CD4-positive, alpha-beta T cell treated with Interleukin-6 at 100 ng/mL for 8 hours (primary cell): ENCODE measurements around the gene SMARCAL1.

ENCODE experiments used
- DNase-seq: peaks from one replicate; pipeline ENCODE4 v3.0.0-alpha.2; 2020; ENCODE audit warnings: mixed read lengths, low spot score

SMARCAL1 gene

DNA sequence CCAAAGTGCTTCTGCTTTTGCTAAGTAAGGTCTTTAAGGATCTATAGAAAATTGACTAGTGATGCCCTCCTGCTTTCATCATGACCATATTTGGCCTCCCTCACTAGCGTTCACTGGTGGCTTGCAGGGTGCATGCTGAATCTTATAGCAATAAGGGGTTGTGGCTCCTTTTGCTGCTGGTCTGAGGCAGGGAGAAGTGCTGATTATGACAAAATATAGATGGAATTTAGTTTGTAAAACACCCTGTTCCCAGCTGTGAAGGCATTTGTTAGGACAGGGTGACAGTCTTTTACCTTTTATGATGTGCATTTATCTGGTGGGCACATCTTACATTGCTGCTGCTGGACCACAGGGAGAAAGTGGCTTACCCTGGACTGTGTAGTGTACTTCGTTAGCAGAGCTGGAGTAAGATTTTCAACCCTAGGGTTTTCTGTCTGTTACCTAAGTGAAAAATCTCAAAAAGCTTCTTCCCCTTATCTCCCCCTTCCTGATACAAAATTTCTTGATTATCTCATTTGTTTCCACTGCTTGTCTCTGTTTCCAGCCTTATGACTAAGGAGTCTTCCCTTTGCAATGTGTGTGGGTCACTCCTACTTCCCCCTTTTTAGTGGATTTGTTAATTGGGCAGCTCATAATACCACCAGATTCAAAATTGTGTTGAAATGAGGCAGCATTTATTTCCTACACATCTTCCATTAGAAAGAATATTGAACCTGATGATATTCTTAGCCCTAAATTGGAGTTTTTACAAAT, 65.2 kb downstream of the SMARCAL1 start:
- DNase-seq: no peak

DNA sequence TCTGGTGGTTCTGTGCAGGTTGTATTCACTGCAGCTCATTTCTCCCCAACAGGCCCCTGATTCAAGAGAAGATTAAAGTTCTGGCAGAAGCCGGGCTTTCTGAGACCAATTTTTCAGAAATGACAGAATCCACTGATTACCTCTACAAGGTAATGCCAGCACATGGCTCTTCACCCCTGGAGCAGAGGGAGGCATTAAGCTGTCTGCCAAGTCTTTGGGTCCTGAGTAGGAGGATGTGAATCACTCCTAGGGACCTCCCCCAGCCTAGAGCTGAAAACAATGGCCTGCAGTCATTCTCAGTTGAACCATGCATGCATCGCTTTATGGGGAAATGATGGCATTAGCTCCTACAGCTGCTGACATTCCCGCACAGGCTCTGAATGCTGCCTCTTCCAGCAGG, 65.9 kb downstream of the SMARCAL1 start:
- no peak for DNase-seq

DNA sequence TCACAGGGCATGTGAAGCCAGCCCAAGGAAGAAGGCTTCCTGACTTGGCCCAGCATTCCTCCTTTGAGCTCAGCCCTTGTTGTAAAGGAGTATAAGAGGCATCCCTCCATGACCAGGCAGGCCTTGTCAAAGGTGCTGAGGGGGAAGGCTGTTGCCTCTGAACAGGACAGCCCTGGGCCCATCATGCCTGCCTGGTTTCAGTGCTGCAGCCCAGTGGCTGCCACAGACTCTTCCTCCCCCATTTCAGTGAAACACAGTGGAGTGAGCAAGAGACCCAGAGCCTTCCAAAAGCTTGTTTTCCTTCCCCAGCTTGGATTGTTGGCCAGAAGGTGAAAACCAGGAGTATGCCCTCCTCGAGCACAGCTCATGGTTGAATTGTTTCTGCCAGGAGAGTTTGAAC, 66.5 kb downstream of the SMARCAL1 start:
- DNase-seq: no peak

DNA sequence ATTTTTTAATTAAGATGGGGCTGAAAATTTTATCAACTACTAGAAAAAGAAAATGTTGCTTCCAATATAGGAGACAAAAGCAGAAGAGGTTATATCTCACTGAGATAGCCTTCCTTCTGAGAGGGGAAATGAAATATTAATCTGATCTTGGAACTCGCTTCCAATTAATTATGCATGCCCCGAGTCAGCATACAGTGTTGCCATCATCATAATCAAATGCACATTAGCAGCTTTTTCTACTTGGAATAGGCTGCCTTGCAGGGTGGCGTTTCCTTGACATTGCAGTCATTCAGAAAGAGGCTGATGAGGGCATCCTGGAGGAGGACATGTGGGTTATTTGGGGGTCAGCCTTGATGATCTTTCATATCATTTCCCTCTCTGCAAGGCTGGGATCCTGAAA, 67.9 kb downstream of the SMARCAL1 start:
- DNase-seq: no peak

DNA sequence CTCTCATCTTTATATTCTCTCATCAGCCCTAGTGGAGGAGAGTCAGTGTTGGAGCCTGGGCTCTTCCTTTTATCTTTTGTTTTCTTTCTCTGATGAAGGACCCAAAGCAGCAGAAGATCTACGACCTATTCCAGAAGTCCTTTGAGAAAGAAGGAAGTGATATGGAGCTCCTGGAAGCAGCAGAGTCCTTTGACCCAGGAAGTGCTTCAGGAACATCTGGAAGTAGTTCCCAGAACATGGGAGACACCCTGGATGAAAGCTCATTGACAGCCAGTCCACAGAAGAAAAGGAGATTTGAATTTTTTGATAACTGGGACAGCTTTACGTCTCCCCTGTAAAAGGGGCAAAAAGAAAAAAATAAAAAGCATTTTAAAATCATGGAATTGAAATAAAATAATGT, 70.4 kb downstream of the SMARCAL1 start:
- no peak for DNase-seq

DNA sequence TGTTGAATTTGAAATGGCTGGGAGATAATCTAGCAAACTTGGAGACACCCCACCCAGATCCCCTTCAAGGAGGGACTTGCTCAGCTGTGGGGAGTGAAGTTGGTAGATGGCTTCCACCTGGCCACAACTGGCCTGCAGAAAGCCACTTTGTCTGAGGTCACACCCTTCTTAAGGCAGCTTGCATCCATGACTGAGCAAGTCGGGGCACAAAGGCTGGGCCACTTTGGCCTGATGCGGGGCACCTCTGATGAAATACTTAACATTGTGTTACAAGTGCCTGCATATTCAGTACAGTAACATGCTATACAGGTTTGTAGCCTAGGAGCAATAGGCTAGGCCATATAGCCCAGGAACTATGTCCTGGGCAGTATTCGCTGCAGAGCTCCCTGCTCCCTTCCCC, 73.0 kb downstream of the SMARCAL1 start:
- no peak for DNase-seq

DNA sequence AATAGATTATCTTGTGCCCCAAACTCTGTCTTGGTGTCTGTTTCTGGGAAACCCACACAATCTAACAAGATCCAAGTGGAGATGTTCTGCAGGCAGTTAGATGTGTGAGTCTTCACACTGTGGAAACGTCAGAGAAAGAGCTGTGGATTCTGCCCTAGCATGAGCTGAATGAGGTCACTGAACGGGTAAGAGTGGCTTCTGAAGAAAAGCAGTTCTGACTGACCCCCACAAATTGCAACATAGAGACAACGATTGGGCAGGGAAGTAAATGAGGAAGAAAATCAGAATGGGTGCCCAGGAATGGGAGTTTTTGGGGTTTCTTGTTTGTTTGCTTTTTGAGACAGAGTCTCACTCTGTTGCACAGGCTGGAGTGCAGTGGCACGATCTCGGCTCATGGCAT, 73.5 kb downstream of the SMARCAL1 start:
- no peak for DNase-seq

DNA sequence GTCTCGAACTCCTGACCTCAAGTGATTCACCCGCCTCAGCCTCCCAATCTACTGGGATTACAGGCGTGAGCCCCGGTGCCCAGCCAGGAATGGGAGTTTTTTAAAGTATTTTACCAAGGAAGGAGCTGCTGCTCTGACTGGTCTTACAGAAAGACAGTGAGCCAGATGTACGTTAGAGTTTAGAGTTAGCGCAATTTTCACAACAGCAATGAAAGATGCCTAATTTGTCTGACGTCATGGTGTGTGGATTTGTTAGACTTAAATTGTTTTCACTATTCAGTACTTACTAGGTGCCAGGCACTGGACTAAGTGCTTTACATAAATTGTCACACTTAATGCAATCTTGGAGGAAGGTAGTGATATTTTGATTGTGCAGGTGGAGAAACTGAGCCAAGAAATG, 74.0 kb downstream of the SMARCAL1 start:
- no peak for DNase-seq

DNA sequence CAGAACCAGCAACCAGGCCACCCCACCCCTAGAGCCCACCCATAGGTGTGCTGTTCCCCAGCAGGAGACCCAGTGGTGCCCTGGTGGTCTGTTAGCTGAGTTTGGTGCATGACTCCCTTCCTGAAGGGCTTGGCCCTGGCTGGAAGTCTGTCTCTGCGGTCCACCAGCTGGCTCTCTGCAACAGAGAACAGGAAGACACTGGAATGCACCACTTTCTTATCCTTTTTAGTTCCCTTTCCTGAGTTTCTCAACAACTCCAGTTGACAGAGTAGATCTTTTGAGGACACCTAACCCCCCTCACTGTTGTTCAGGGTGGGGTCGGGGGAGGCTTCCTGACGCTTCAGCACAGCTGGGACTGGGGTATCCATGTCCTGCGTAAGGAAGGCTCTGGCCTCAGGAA, 74.4 kb downstream of the SMARCAL1 start:
- DNase-seq: no peak

DNA sequence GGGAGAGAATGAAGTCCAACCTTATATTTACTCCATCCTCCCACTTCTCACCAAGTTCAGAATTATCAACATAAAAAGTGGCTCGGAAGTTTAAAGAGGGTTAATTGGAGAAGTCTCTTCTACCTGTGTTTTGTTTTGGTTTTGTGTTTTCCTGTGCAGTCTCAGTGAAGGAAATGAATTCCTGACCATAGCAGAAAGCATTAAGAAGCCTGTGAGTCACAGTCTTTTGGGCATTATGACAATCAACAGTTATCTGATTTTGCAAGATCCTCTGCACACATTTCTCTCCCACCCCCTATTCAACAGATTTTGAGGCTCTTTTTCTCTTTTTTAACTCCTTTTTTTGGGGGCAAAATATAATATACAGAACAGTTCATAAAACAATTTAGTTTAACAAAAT, 77.8 kb downstream of the SMARCAL1 start:
- no peak for DNase-seq

DNA sequence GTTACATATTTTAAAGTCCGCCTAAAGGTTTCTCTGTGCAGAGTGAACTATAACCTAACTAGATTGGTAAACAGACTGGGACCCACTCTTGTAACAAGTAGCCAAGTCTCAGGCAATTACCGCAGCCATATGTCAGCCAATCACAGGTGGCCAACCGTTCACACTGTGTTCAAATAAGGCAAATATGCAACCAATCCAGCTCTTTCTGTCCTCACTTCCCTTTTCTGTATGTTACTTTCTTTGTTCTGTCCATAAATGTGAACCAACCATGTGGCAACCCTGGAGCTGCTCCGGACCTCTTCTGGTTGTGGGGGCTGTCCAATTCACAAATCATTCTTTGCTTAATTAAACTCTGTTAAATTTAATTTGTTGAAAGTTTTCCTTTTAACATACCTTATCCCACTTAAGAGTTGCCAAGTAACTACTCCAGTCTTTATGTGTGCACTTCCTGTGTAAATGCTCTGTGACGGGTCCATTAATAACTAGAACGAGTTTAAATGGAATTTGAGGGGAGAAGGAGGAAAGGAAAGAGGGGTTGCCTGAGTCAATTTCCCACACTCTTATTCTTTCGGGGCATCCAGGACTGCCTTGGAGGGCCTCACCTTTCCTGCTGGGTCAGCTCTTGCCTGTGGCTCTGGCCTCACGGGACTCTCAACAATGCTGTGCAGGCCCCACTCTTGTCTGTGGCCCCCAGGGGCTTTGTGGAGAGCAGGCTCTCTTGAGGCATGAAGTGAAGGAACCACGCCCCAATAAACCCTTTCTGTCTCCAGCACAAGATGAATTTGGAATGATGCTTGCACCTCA, 79.7 kb downstream of the SMARCAL1 start:
- DNase-seq: no peak

DNA sequence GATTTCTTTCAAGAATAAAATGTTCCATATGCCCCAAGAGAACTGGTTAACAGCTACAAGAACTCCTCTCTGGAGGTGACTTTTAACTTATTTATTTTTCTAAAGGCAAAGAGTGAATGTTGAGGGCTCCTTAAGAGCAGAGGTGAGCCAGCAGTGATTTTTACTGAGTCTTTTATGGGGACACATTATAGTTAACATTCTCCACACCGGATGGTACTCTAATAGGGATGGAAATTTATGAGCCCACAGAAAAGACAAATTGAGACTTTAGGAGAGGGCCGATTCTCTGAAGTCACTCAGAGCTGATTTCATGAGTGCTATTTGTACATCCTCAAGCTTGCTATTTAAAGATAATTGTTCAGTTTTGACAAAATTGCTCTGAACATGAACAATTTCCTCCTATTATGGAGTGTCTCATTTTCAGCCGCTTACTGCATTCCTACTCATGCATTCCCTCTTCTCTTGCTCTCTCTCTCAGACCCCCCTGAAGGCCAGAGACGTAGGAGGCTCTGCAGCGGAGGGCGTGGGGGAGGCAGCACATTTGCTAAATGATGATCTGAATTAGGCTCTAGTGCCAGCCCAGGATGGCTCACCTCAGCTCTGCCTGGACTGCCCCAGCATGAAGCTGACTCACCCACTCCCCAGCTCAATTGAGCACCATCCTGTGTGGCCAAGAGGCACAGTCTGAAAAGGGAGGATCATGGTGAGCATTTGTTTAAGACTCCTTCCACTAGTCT, 80.5 kb downstream of the SMARCAL1 start:
- DNase-seq: no peak

DNA sequence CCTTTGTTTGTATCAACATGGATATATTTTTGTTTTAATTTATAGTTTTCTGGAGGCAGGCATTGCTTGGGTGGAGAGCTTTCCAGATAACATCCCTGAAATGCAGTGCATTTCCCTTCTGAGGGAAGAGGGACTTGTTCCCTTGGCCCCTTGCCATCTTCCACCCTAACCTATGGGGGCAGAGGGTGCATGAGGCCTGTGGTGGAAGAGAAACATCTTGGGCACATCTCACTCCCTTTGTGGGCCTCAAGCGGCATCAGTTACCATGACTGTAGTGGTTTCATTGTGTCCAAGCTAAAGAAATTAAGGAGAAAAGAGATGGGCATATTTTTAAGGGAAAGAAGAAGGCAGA, 81.0 kb downstream of the SMARCAL1 start:
- no peak for DNase-seq

DNA sequence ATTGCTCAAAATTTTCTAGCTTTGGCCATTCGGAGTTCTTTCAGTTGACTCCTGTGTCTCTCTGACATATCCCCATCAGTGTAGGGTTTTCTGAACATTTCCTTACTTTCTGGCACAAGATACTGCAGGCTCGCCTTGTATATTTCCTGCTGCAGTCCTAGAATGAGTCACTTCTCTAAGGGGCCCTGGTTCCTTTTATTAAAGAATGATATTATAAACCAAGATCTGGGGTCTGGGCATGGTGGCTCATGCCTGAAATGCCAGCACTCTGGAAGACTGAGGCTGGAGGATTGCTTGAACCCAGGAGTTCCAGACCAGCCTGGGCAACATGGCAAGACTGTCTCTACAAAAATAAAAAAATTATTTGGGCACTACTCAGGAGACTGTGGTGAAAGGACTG, 83.4 kb downstream of the SMARCAL1 start:
- DNase-seq: no peak

DNA sequence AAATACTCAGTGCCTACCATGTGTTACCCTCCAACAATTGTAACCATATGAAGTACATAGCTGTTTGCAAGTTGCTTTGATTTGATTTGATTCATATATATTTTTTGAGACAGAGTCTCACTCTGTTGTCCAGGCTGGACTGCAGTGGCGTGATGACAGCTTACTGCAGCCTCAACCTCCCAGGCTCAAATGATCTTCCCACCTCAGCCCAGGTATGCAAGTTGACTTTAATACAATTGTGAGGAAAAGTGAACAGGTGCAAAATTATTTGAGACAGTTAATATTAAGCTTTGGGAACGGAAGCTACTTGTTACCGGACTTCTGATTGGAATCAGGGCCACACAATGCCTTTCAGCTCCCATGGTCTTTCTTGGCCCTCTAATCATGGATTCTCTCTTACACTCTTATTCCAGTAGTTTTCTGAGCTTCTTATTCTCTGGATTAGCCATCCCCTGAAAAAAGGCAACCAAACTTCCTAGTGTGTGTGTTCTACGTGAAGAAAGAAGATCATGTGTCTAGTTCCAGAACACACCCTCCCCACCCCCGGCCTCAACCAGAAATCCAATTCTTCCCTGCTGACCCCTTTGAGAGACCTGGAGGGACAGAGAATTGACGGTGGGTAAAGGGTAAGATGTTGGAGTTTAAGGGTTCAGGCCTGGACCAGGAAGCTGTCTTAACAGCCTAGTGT, 85.2 kb downstream of the SMARCAL1 start:
- no peak for DNase-seq

DNA sequence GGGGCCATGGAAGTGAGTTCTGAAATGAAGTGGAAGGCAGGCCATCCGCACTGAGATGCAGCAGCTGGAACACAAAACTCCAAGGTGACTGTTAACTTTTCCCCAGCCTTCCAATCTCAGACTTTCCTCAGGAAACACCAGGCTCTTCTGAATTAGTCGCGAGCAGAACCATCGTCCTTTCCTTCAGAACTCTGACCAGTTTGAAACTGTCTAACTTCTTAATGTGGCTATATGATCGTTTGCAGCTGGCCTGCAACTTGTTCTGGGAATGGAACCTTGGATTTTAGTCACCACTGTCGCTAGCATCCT, 85.7 kb downstream of the SMARCAL1 start:
- no peak for DNase-seq

DNA sequence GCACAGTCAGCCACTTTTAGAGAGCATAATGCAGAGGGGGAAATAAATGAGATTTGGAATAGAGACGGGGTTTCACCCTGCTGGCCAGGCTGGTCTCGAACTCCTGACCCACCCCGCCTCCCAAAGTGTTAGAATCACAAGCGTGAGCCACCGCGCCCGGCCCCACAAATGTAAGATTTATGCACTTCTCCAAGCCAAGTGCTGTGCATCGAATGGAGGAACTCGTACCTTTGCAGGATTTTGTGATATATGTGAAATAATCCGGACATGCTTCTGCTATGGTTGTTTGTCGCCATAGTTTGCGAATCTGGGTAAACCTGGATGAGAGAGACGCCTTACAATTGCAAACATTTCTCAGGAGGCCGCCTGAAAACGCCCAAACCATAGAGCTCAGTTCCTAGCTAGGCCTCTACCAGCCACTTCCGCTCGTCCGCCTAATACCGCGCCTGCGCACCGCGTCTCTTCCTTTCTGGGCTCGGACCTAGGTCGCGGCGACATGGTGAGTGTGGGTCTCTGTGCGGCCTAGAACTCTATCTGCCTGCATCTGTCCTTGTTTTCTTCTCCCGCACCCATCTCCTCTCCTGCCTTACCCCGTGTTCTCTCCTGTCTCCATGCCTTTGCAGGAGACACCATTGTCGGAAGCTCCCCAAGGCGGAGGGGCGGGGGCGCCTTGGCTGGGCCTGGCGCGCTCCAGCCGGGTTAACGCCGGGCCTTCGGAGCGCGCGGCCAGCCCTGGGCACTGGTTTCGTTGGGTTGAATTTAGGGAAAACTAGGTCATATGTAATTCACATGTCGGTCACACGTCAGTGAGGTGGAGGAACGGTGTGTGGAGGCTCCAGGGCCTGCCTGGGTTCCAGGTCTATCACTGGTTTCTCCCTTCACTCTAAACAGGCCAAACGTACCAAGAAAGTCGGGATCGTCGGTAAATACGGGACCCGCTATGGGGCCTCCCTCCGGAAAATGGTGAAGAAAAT, 86.4 kb downstream of the SMARCAL1 start, which contains the start of gene RPL37A:
TSS of gene RPL37A (plus strand) at position 466 of the 974 bp plus-strand sequence. CDS start at position 497, 31 bp downstream.
- DNase-seq: peak; percentile 91

DNA sequence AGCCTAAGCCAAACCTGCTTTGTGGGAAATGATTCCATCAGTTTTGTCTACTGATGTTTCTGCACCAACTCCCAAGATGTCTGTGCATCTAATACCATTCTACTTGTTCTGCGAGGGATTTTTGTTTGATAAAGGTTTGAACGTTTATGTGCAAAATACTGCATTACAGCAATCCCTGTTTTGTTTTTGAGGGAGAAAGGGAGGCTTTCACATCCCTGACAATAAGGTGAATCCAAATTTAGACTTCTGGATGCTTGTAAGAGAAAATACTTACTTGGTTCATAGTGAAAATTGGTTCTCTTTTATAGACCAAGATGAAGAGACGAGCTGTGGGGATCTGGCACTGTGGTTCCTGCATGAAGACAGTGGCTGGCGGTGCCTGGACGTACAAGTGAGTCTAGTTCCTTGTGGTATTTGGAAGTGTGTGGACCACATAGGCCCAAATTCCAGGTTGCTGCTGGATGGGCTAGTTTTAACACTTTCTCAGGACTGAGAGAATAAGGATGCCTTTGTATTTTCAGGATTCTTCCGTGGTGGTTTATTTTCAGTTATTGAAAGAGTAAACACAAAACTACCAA, 87.4 kb downstream of the SMARCAL1 start:
- no peak for DNase-seq

DNA sequence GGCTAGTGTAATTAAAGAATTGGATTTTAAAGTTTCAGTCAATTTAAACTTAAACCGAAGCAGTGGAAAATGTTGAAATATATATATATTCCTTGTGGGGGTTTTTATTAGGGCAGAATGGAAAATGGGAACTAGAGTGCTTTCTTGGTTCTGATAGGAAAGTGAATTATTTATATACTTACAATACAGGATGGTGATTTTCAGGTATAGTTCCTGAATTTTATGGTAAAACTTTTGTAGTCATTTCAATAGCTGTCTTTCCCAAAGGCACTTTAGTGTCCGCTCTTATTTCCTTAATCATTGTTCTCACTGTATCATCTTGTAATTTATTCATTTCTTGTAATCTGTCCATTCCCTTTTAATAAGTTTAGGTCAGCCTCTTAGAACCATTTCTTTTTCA, 88.3 kb downstream of the SMARCAL1 start:
- no peak for DNase-seq

DNA sequence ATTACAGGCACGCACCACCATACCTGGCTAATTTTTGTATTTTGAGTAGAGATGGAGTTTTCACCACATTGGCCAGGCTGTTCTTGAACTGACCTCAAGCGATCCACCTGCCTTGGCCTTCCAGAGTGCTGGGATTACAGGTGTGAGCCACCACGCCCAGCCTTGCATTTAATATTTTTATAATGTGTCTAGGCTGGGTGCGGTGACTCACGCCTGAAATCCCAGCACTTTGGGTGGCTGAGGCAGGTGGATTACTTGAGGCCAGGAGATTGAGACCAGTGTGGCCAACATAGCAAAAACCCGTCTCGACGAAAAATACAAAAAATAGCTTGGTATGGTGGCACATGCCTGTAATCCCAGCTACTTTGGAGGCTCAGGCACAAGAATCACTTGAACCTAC, 89.6 kb downstream of the SMARCAL1 start:
- no peak for DNase-seq
